Subcutaneous abdominal adipose tissue (tissue), 5 donors: Measurements from ENCODE around the gene ERLEC1.
"Not testable (repeated sequence)": the region's sequence is repeated elsewhere in the genome, so short reads cannot be mapped to it uniquely, and the experiment has no call there.

Source experiments
- H3K27ac ChIP-seq: one replicate; pipeline ENCODE4 v1.7.0; 2013; ENCODE audit warnings: low read depth, mild to moderate bottlenecking, inconsistent platforms, low read length, moderate library complexity
- H3K27me3 ChIP-seq, 5 donors: one replicate each; pipeline ENCODE4 v1.7.0; 2013; ENCODE audit warnings: low read length in 5 of 5, inconsistent platforms in 1 of 5; ENCODE audit not compliant: control insufficient read depth in 5 of 5, insufficient read depth in 4 of 5
- H3K36me3 ChIP-seq, 5 donors: one replicate each; pipeline ENCODE4 v1.7.0; 2013; ENCODE audit warnings: low read length in 5 of 5; ENCODE audit not compliant: control insufficient read depth in 5 of 5, insufficient read depth in 5 of 5
- H3K4me1 ChIP-seq, 5 donors: one replicate each; pipeline ENCODE4 v1.7.0; 2013; ENCODE audit warnings: low read length in 5 of 5, mild to moderate bottlenecking in 3 of 5, moderate library complexity in 1 of 5; ENCODE audit not compliant: control insufficient read depth in 5 of 5, insufficient read depth in 5 of 5
- H3K4me3 ChIP-seq, 5 donors: one replicate each; pipeline ENCODE4 v1.7.0; 2013; ENCODE audit warnings: low read length in 5 of 5, low read depth in 1 of 5
- H3K9ac ChIP-seq, 5 donors: one replicate each; pipeline ENCODE4 v1.7.0; 2013; ENCODE audit warnings: low read length in 5 of 5, mild to moderate bottlenecking in 4 of 5, moderate library complexity in 3 of 5
- H3K9me3 ChIP-seq, 5 donors: one replicate each; pipeline ENCODE4 v1.7.0; 2013; ENCODE audit warnings: low read length in 5 of 5; ENCODE audit not compliant: control insufficient read depth in 5 of 5
- donor health status: healthy.
- donor health status: healthy.
- donor health status: healthy.
- donor health status: healthy.
- donor health status: healthy.

The ERLEC1 gene

DNA sequence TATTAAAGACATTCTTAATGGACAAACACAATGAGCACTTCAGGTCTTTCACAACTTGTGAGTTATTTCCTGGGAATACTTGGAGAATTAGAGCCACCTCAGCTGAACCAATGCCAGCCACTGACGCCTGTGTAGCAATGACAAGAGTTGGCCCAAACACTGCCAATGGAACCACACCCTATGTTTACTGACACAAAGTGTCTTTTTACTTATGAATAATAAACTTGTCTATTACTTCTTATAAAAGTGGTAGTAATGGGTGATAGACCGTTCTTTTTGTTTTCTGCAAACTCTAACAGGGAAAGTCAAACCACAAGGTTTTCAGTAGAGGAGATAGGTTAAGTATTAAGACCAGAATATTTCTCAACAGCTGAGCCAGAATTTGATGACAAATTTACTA lies 31.7 kb upstream of the ERLEC1 start:
- Histone ChIP-seq H3K9ac (no peak overlapping the region), H3K27me3 (no peaks in the 10 kb centered on the region), H3K4me3 (no peak overlapping the region), H3K36me3 (peaks cover 7 to 12% (median 11%) of the 10 kb centered on the region in 5 donors), H3K27ac (no peak overlapping the region), H3K9me3 (peaks cover 0 to 3% (median 0%) of the 10 kb centered on the region in 5 donors), H3K4me1 (peaks cover 0 to 10% (median 0%) of the 10 kb centered on the region in 5 donors)

DNA sequence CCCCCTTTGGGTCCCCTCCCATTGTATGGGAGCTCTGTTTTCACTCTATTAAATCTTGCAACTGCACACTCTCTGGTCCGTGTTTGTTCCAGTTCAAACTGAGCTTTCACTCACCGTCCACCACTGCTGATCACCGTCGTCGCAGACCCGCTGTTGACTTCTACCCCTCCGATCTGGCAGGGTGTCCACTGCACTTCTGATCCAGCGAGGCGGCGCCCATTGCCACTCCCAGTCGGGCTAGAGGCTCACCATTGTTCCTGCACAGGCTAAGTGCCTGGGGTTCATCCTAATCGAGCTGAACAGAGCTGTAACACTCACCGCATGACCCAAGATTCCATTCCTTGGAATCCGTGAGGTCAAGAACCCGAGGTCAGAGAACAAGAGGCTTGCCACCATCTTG lies 30.2 kb upstream of the ERLEC1 start:
- H3K4me1 ChIP-seq = peaks cover 0 to 9% (median 0%) of the 10 kb centered on the region in 5 donors
- H3K9me3 ChIP-seq = peaks cover 0 to 3% (median 0%) of the 10 kb centered on the region in 5 donors
- no peak overlapping the region for H3K9ac ChIP-seq
- peaks cover 3 to 20% (median 11%) of the 10 kb centered on the region in 5 donors for H3K36me3 ChIP-seq
- H3K27ac ChIP-seq = no peak overlapping the region
- H3K27me3 ChIP-seq = no peaks in the 10 kb centered on the region
- no peak overlapping the region for H3K4me3 ChIP-seq

DNA sequence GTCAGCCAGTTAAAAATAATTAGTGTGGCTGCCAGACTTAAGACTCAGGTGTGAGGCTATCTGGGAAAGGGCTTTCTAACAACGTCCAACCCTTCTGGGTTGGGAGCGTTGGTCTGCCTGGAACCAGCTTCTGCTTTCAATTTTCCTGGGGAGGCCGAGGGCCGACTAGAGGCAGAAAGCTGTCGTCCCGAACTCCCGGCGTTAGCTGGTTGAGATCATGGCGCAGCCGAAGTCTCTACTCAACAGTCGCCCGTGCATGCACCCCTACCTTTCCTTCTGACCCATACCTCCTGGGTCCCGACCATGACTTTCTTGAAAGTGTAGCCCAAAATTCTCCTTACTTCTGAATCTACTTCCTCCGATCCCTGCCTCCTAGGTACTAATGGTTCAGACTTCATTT lies 29.6 kb upstream of the ERLEC1 start:
- not testable (repeated sequence) for H3K4me1 ChIP-seq, H3K4me3 ChIP-seq, H3K27ac ChIP-seq, H3K27me3 ChIP-seq, H3K9ac ChIP-seq, H3K9me3 ChIP-seq
- peaks cover 3 to 24% (median 11%) of the 10 kb centered on the region in 5 donors for H3K36me3 ChIP-seq

DNA sequence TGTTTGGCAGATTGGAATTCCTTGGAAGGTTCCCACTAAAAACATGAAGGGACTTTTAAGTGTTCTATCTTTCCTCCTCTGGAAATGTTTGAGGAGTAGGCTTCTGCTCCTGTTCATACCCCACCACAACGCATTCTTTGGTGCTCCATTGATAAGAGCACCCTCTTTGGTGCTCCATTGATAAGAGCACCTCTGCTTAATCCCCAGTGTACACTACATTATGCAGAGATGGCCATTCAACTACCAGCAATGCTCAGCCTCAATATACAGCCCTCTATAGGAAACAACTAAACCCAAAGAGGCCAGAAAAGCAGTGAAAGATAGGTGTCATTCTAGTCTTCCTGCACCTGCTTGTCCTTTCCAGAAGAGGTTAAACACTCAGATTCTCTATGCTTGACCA lies 21.1 kb upstream of the ERLEC1 start:
- H3K4me1 ChIP-seq = peaks cover 0 to 17% (median 12%) of the 10 kb centered on the region in 5 donors
- no peak overlapping the region for H3K4me3 ChIP-seq
- H3K9me3 ChIP-seq = no peaks in the 10 kb centered on the region
- no peak overlapping the region for H3K9ac ChIP-seq
- H3K27me3 ChIP-seq = no peaks in the 10 kb centered on the region
- peaks cover 7 to 22% (median 11%) of the 10 kb centered on the region in 5 donors for H3K36me3 ChIP-seq
- no peak overlapping the region for H3K27ac ChIP-seq

DNA sequence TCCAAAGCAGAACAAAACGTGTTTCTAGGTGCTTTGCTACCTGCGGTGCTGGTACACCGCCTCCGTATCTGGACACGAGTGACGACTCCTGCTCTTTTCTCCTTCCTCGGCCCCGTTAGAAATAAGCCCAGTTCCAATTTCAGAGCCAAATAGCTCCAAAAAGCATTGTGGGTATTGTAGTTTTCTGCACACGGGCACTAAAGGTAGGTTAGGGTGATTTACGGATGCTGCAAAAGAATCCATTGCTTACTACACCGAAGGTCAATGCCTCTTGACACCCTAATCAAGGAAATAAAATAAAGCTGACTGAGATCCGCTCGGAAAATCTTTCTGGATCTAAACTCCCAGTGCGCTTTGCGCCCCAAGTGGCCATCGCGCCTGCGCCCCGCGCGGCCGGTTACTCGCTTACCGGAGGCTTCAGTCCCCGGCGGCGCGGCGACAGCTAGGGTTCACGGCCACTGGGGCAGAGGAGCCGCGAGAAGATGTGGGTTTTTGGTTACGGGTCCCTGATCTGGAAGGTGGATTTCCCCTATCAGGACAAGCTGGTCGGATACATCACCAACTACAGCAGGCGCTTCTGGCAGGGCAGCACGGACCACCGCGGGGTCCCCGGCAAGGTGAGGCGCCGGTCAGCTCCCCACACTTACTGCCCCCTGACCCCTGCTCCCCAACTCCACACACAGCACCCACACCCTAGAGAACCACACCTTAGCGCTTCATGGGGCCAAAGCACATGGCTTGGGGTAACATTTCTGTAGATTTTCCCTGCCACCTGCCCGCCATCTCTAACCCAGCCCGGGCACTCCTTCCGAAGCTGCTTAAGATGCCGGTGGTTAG lies 19.2 kb upstream of the ERLEC1 start, which contains the start of gene CHAC2:
TSS of gene CHAC2 (plus strand) at position 400 of the 837 bp plus-strand sequence. CDS start at position 483, 83 bp downstream.
- Histone ChIP-seq H3K4me1 (peaks cover 0 to 17% (median 12%) of the 10 kb centered on the region in 5 donors), H3K27me3 (no peaks in the 10 kb centered on the region), H3K9me3 (no peaks in the 10 kb centered on the region), H3K4me3 (peak within 1 kb of the TSS; percentile 75 to 95 (median 92)), H3K9ac (peak within 1 kb of the TSS; percentile 76 to 95 (median 85)), H3K27ac (peak within 1 kb of the TSS; percentile 71), H3K36me3 (peaks cover 7 to 12% (median 10%) of the 10 kb centered on the region in 5 donors)

DNA sequence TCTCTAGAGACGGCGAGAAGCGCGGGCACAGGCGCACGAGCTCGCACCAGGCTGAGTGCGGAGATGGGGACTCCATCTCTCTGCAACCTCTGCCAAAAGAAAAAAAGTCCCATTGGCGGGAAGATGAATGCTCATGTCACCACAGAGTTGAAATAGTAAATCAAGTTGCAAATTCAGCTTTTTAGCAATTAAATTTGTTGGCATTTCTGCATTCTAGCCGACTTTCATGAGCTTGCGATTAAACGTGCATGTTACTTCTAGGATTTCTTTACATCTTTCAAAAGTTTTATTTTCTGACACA lies 18.7 kb upstream of the ERLEC1 start:
- Histone ChIP-seq H3K4me1 (peaks cover 0 to 17% (median 12%) of the 10 kb centered on the region in 5 donors), H3K9ac (peak overlapping the region; percentile 66 to 95 (median 85)), H3K9me3 (no peaks in the 10 kb centered on the region), H3K4me3 (peak overlapping the region; percentile 75 to 95 (median 92)), H3K27ac (peak overlapping the region; percentile 71), H3K27me3 (no peaks in the 10 kb centered on the region), H3K36me3 (peaks cover 4 to 7% (median 6%) of the 10 kb centered on the region in 5 donors)

DNA sequence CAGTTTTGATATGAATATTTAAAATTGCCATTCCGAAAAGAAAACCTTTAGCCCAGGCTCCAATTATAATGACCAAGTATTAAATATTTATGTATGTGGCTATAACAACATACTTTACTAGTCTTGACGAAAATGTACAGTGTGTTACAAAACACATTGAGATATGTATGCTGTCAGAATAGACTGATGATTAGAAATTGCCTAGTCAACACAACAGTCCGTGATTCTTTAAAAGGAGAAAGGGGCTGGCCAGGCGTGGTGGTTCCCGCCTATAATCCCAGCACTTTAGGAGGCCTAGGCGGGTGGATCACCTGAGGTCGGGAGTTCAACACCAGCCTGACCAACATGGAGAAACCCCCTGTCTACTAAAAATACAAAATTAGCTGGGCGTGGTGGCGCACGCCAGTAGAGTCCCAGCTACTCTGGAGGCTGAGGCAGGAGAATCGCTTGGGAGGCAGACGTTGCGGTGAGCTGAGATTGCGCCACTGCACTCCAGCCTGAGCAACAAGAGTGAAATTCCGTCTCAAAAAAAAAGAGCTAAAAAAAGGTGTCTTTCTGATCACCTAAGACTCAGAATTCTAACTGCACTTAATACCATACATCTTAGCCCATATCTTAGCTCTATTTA lies 17.4 kb upstream of the ERLEC1 start:
- Histone ChIP-seq H3K27me3 (no peaks in the 10 kb centered on the region), H3K4me3 (no peak overlapping the region), H3K36me3 (peaks cover 0 to 2% (median 0%) of the 10 kb centered on the region in 5 donors), H3K4me1 (peaks cover 0 to 17% (median 12%) of the 10 kb centered on the region in 5 donors), H3K27ac (no peak overlapping the region), H3K9me3 (no peaks in the 10 kb centered on the region), H3K9ac (no peak overlapping the region)

DNA sequence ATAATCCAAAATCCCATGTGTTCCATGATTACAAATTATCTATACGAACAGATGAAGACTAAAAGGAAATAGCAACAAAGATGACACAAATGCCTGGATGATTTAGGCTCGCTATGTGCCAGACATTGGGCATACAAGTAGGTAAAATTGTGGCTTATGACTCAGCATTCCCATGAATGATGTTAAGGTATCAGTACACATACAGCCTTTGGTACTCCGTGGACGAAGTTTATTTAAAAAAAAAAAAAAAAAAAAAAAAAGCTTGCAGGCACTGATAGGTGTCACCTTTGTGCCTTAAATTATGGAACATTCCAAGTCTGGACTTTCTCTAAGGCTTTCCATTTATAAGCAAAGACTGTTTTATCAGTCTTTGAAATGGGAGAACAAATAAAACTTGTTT lies 16.6 kb upstream of the ERLEC1 start:
- H3K4me1 ChIP-seq = peaks cover 0 to 17% (median 12%) of the 10 kb centered on the region in 5 donors
- no peak overlapping the region for H3K4me3 ChIP-seq
- no peaks in the 10 kb centered on the region for H3K36me3 ChIP-seq
- no peak overlapping the region for H3K9ac ChIP-seq
- H3K27me3 ChIP-seq = no peaks in the 10 kb centered on the region
- H3K9me3 ChIP-seq = no peaks in the 10 kb centered on the region
- H3K27ac ChIP-seq = no peak overlapping the region

DNA sequence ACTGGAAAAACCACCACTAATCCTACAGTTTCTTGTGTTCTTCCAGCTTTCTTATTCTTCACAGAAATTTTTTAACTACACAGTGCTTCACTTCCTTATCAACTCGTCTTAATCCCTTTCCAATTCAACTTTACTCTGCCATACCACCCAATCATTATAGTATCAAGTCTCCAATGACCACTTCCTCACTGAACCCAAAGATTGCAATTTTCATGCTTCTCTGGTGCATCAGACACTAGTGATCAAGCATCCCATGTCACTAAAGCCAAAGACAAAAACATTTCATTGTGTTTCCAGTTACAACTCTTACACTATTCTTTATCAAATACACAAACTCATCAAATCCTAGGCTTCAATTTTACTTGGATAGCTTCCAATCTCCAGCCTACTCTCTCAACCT lies 9.7 kb upstream of the ERLEC1 start:
- Histone ChIP-seq H3K36me3 (no peaks in the 10 kb centered on the region), H3K9ac (no peak overlapping the region), H3K4me1 (no peaks in the 10 kb centered on the region), H3K4me3 (no peak overlapping the region), H3K27ac (no peak overlapping the region), H3K9me3 (no peaks in the 10 kb centered on the region), H3K27me3 (no peaks in the 10 kb centered on the region)

DNA sequence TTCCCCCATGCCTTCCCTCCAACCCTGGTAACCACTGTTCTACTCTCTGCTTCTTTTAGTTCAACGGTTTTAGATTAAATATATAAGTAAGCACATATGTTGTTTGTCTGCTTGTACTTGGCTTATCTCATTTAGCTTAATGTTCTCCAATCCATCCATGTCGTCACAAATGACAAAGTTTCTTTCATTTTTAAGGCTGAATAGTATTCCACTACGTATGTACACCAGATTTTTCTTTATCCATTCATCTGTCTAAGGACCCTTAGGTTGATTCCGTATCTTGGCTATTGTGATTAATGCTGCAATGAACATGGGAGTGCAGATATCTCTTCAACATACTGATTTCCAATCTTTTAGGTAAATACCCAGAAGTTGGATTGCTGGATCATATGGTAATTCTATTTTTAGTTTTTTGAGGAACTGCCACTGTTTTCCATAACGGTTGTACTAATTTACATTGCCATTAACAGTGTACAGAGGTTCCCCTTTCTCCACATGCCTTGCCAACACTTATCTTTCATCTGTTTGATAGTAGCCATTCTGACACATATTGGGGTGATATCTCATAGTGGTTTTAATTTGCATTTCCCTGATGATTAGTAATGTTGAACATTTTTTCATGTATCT lies 8.2 kb upstream of the ERLEC1 start:
- H3K9ac ChIP-seq = no peak overlapping the region
- H3K9me3 ChIP-seq = no peaks in the 10 kb centered on the region
- H3K4me3 ChIP-seq = no peak overlapping the region
- no peak overlapping the region for H3K27ac ChIP-seq
- no peaks in the 10 kb centered on the region for H3K27me3 ChIP-seq
- H3K36me3 ChIP-seq = no peaks in the 10 kb centered on the region
- no peaks in the 10 kb centered on the region for H3K4me1 ChIP-seq
